SK-N-MC (cell line): Measurements from ENCODE around the gene FANCC.

ENCODE experiments used
- DNase-seq: peaks from one replicate; pipeline ENCODE4 v3.0.0-alpha.2; 2011; ENCODE audit warnings: low read depth, low spot score
- H3K27ac ChIP-seq: fragments of 200-600 bp; sonication (generic); 2 replicates; pipeline ENCODE4 v1.5.1; 2016; ENCODE audit warnings: mixed run types
- H3K36me3 ChIP-seq: fragments of 200-600 bp; sonication (generic); 2 replicates; pipeline ENCODE4 v1.6.1; 2017; ENCODE audit warnings: antibody characterized with exemption, low read length, mixed read lengths; ENCODE audit not compliant: insufficient read depth
- H3K4me3 ChIP-seq: fragments of 200-600 bp; sonication (generic); 2 replicates; pipeline ENCODE4 v1.5.1; 2016
- H3K9ac ChIP-seq: fragments of 200-600 bp; sonication (generic); 2 replicates; pipeline ENCODE4 v1.8.0; 2017; ENCODE audit warnings: mixed run types, mixed read lengths; ENCODE audit not compliant: insufficient read length
- H3K9me3 ChIP-seq: fragments of 200-600 bp; sonication (generic); 2 replicates; pipeline ENCODE4 v1.6.1; 2017; ENCODE audit warnings: low read depth, mild to moderate bottlenecking, antibody characterized with exemption, low read length, moderate library complexity, mixed read lengths
- EZH2 ChIP-seq: fragments of 200-600 bp; sonication (generic); IDR thresholded peaks from one replicate; pipeline ENCODE4 v1.6.1; 2017; ENCODE audit warnings: antibody characterized with exemption
- FOXP2 ChIP-seq: optimal IDR thresholded peaks from 2 replicates; pipeline ENCODE3; 2011; ENCODE audit warnings: mild to moderate bottlenecking, moderate library complexity; ENCODE audit not compliant: insufficient read depth; ENCODE audit errors: extremely low read length, control extremely low read depth
- POLR2AphosphoS5 ChIP-seq: IDR thresholded peaks from 2 replicates; pipeline ENCODE4 v1.6.1; 2012; ENCODE audit warnings: mild to moderate bottlenecking, low read depth, low read length, borderline replicate concordance

Gene FANCC

GRCh38 chr9:95065224-95065623 is 252.3 kb downstream of the FANCC start:
- DNase-seq: no peak
- TF ChIP-seq EZH2 (no peak), POLR2AphosphoS5 (no peak), FOXP2 (no peak)
- Histone ChIP-seq H3K9me3 (no peaks in the 10 kb centered on the region), H3K36me3 (peaks cover 17% of the 10 kb centered on the region), H3K4me3 (no peak overlapping the region), H3K9ac (no peak overlapping the region), H3K27ac (no peak overlapping the region)

GRCh38 chr9:95063300-95063699 is 254.2 kb downstream of the FANCC start:
- no peak overlapping the region for H3K27ac ChIP-seq
- H3K9ac ChIP-seq: no peak overlapping the region
- H3K36me3 ChIP-seq: peaks cover 14% of the 10 kb centered on the region
- DNase-seq: no peak
- no peak for TF ChIP-seq POLR2AphosphoS5
- H3K9me3 ChIP-seq: no peaks in the 10 kb centered on the region
- H3K4me3 ChIP-seq: no peak overlapping the region

- Histone ChIP-seq H3K27ac (no peak overlapping the region), H3K9ac (no peak overlapping the region), H3K36me3 (peaks cover 10% of the 10 kb centered on the region), H3K9me3 (no peaks in the 10 kb centered on the region), H3K4me3 (no peak overlapping the region)
- TF ChIP-seq EZH2: no peak
- TF ChIP-seq FOXP2: no peak
- no peak for DNase-seq
These were observed 254.9 kb downstream of the FANCC start for GRCh38 chr9:95062596-95063065.

GRCh38 chr9:95061916-95062595 is 255.5 kb downstream of the FANCC start:
- no peak for DNase-seq
- TF ChIP-seq EZH2: no peak
- TF ChIP-seq POLR2AphosphoS5: no peak
- no peak for TF ChIP-seq FOXP2
- H3K9ac ChIP-seq: no peak overlapping the region
- H3K27ac ChIP-seq: no peak overlapping the region
- H3K36me3 ChIP-seq: peaks cover 10% of the 10 kb centered on the region
- no peaks in the 10 kb centered on the region for H3K9me3 ChIP-seq
- H3K4me3 ChIP-seq: no peak overlapping the region

- no peak overlapping the region for H3K27ac ChIP-seq
- no peak for DNase-seq
- H3K9ac ChIP-seq: no peak overlapping the region
- no peak for TF ChIP-seq FOXP2
- TF ChIP-seq EZH2: no peak
- H3K36me3 ChIP-seq: peaks cover 10% of the 10 kb centered on the region
- H3K9me3 ChIP-seq: no peaks in the 10 kb centered on the region
- no peak overlapping the region for H3K4me3 ChIP-seq
These were observed 256.6 kb downstream of the FANCC start for GRCh38 chr9:95060916-95061315.

- Histone ChIP-seq H3K9ac (no peak overlapping the region), H3K4me3 (no peak overlapping the region), H3K36me3 (peaks cover 10% of the 10 kb centered on the region), H3K9me3 (no peaks in the 10 kb centered on the region), H3K27ac (no peak overlapping the region)
- DNase-seq: no peak
- no peak for TF ChIP-seq FOXP2
- no peak for TF ChIP-seq POLR2AphosphoS5
- TF ChIP-seq EZH2: no peak
These were observed 257.3 kb downstream of the FANCC start for GRCh38 chr9:95060234-95060633.

- no peak overlapping the region for H3K4me3 ChIP-seq
- no peaks in the 10 kb centered on the region for H3K9me3 ChIP-seq
- no peak for TF ChIP-seq FOXP2
- TF ChIP-seq EZH2: no peak
- no peak for TF ChIP-seq POLR2AphosphoS5
- DNase-seq: no peak
- H3K27ac ChIP-seq: no peak overlapping the region
- H3K36me3 ChIP-seq: peaks cover 10% of the 10 kb centered on the region
- no peak overlapping the region for H3K9ac ChIP-seq
These were observed 258.6 kb downstream of the FANCC start for GRCh38 chr9:95058795-95059386.

GRCh38 chr9:95058121-95058785 is 259.3 kb downstream of the FANCC start:
- Histone ChIP-seq H3K27ac (no peak overlapping the region), H3K9me3 (no peaks in the 10 kb centered on the region), H3K36me3 (peaks cover 10% of the 10 kb centered on the region), H3K9ac (no peak overlapping the region), H3K4me3 (no peak overlapping the region)
- TF ChIP-seq EZH2 (no peak), FOXP2 (no peak), POLR2AphosphoS5 (no peak)
- no peak for DNase-seq

GRCh38 chr9:95057101-95057500 is 260.4 kb downstream of the FANCC start:
- peaks cover 6% of the 10 kb centered on the region for H3K36me3 ChIP-seq
- no peak for TF ChIP-seq POLR2AphosphoS5
- no peak for DNase-seq
- no peak overlapping the region for H3K4me3 ChIP-seq
- H3K9me3 ChIP-seq: no peaks in the 10 kb centered on the region
- no peak overlapping the region for H3K27ac ChIP-seq
- H3K9ac ChIP-seq: no peak overlapping the region
